Hematopoietic multipotent progenitor cell treated with erythropoietin and hydrocortisone succinate and interleukin-3 and kit ligand, for 17 days (in vitro differentiated cells): Measurements from ENCODE around the gene LST1.
"Not testable (repeated sequence)": the region's sequence is repeated elsewhere in the genome, so short reads cannot be mapped to it uniquely, and the experiment has no call there.

ENCODE experiments used
- DNase-seq: peaks from one replicate; pipeline ENCODE4 v3.0.0-alpha.2; 2015; ENCODE audit warnings: low spot score

LST1 gene

DNA sequence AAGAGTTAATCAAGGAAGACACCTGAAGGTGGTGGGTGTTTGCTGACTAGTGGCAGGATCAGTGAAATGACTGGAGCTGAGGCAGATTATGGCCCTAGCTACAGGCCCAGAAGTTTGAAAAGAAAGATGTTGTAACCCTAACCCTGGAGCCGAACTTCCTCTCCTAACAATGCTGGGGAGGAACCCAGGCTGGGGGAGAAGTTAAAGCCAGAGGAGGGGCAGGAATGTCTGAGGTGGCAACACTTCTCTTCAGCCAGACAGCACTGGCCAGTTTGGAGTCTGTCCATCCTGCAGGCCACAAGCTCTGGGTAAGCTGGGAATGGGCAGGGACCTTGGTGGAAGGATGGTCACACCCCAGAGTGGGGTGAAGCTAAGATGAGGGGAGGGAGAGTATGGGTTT lies at the start of gene LST1:
TSS of gene LST1 (plus strand) at position 270 of the 400 bp plus-strand sequence. CDS start 1,023 bp downstream, outside the sequence.
- DNase-seq, result no peak

DNA sequence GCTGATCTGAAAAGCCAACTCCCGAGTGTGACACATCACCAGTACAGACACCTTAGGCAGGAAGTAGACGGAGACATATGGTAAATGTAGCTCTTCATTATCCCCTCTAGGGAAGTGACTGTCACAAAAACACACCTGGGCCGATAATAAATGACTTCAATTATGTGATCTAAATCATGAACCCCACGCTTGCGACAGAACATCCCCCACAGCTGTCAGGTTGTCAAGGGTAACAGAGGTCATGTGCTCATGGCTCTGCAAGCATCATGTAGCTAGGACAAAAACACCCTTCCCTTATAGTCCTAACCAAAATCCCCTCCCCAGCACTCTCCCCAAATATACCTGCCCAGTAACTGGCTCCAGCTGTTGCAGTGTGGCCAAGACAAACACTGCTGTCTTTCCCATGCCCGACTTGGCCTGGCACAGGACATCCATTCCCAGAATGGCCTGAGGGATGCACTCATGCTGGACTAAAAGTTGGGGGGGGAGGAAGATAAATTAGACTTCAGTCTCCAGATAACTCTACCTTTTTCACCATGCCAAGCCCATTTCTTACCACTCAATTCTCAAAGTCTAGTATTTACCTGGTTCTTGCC lies 47.2 kb upstream of the LST1 start:
- DNase-seq, result no peak

GRCh38 chr6:31540640-31541039 lies 45.4 kb upstream of the LST1 start:
- no peak for DNase-seq

- DNase-seq, result no peak
Measured at GRCh38 chr6:31541059-31541657, 44.9 kb upstream of the LST1 start.

- peak; percentile 97 for DNase-seq
Measured at GRCh38 chr6:31541658-31542521, 44.2 kb upstream of the LST1 start, which contains the start of gene DDX39B. Gene DDX39B (minus strand): TSS chr6:31542003. CDS start chr6:31540532, 1,471 bp downstream.

GRCh38 chr6:31543639-31544038 lies 42.4 kb upstream of the LST1 start:
- no peak for DNase-seq

GRCh38 chr6:31544676-31545075 lies 41.4 kb upstream of the LST1 start:
- DNase-seq, result no peak

DNA sequence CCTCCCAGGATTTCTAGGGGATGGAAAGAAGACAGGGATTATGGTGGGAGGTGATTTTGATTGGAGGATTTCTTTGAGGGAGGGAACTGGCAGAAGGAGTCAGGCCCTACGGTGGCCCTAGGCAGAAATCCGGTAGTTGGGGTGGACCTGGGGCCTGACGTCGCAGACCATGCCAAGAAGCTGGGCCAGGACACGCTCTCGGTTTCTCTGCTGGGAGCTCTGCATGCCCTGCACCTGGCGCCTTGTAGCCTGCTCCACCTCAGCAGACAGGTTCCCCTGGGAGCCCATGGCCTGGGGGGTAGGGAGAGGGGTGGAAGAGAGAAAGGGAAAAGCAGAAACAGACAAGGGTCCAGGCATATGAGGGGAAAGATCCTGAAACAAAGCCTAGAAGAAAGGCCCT lies 40.8 kb upstream of the LST1 start:
- no peak for DNase-seq

DNA sequence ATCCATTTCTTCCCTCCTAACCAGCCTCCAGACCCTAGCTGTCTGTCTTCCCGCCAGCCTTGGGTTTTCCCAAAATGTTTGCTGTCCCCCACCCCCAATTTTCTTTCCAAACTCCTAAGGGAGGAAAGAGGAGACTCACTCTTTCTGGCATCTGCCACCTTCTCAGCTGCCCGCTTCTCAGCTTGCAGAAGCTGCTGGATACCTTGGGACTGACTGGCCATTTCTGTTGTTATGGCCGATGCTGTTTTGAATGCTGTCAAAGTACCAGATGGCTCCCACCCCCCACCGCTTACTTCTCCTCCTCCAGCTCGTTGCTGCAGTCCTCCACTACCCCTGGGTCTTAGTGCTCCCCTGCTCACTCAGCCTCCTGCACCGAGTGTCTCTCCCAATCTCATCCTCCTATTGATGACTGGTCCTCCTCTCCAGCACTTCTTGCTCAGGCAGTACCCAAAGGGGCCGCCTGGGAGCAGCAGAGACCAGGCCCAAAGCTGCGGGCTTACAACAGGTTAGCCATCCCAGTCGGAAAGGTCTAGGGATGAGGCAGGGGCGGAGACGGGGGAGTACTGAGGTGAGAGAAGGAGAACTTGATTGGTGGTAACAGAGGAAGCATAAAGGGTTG lies 39.6 kb upstream of the LST1 start, which contains the start of gene ATP6V1G2:
TSS of gene ATP6V1G2 (minus strand) at position 270 of the 619 bp plus-strand sequence. CDS start at position 221, 49 bp downstream.
- peak; percentile 90 for DNase-seq

DNA sequence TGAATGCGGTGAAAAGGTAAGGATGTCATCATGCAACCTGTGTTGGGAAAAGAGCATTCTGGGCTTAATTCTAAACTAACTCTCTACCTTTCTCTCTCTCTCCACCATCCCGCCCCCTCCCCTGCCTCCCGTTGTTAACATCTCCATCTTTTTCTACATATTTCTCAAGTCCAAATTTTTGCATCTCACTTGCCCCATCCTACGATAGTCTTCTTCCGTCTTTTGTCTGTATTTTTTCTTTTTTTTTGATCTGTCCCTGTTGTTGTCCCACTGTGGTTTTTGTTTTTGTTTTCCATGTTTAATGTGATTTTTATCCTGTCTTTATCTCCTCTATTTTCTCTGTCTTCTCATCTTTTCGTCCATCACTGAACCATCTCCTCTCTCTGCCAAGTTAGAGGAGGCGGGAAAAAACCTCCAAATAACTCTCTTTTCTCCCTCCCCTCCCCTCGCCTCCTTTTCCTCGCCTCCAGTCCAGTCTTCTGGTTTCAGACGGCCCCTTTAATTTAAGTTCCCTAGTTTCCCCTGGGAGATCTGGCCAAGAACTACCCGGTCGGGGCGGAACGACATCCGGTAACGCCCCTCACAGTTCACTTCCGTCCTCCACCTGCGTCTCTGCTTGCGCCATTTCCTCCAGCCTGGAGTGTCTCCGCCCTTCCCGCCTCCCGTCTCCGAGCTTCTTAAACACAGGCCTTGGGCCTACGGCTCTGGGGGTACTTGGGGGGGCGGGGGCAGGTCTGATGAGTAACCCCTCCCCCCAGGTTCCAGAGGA lies 38.9 kb upstream of the LST1 start, which contains the start of gene NFKBIL1:
TSS of gene NFKBIL1 (plus strand) at position 651 of the 769 bp plus-strand sequence. CDS start at position 738, 87 bp downstream.
- peak; percentile 92 for DNase-seq

- no peak for DNase-seq
Measured at GRCh38 chr6:31547727-31548543, 38.1 kb upstream of the LST1 start.

- no peak for DNase-seq
Measured at GRCh38 chr6:31548544-31548873, 37.6 kb upstream of the LST1 start.

DNA sequence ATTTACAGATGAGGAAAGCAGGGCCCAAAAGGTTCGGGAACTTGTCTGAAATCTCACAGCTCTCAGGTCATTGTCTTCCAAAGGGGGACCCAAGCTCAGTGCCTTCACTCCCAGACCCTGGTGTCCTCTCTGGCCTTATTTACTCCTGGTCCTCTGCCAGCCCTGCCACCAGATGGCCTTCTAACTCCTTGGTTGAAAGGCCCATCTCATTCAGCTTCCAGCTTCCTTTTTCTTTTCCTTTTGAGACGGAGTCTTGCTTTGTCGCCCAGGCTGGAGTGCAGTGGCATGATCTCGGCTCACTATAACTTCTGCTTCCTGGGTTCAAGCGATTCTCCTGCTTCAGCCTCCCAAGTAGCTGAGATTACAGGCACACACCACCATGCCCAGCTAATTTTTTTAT lies 34.7 kb upstream of the LST1 start:
- DNase-seq, result not testable (repeated sequence)

DNA sequence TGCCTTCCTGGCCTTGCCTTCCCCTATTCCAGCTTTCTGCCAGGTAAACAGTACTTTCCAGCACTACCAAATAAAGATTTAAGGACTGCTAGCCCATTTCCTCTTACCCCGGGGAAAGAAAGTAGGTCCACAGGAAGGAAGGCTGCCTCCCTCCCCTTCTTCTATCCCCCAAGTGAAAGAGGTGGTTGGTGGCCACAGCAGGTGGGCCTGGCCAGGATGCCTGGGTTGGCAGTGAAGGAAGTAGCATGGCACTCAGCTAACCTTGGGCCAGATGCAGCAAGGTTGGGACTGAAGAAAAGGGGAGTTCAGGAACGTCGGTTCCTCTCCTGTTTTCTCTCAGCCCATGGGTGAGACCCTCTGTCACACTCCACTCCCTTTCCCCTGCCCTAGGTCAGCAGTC lies 29.8 kb upstream of the LST1 start:
- no peak for DNase-seq

DNA sequence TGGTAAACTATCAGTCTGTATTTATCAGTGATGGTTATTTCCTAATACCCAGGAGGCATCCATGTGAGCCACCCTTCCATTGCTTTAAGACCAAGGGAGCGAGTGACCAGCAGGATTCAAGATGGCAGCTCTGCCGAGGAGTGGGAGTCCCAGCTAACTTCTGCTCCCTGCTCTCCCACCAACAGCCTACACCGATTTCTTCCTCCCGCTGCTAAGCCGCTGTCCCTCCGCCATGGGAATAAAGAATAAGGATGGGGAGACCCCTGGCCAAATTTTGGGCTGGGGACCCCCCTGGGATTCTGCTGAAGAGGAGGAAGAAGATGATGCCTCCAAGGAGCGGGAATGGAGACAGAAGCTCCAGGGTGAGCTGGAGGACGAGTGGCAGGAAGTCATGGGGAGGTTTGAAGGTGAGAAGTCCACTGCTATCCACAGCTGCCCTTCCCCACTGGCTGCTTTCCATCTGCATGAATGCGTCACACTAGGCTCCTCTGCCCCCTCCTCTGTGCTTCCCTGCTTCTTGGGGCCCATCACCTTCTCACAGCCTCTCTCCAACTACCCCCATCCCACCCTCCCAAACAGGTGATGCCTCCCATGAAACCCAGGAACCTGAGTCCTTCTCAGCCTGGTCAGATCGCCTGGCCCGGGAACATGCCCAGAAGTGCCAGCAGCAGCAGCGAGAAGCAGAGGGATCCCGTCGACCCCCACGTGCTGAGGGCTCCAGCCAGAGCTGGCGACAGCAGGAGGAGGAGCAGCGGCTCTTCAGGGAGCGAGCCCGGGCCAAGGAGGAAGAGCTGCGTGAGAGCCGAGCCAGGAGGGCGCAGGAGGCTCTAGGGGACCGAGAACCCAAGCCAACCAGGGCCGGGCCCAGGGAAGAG lies 28.4 kb upstream of the LST1 start:
- DNase-seq, result no peak

GRCh38 chr6:31558318-31558625 lies 27.8 kb upstream of the LST1 start:
- DNase-seq, result no peak

DNA sequence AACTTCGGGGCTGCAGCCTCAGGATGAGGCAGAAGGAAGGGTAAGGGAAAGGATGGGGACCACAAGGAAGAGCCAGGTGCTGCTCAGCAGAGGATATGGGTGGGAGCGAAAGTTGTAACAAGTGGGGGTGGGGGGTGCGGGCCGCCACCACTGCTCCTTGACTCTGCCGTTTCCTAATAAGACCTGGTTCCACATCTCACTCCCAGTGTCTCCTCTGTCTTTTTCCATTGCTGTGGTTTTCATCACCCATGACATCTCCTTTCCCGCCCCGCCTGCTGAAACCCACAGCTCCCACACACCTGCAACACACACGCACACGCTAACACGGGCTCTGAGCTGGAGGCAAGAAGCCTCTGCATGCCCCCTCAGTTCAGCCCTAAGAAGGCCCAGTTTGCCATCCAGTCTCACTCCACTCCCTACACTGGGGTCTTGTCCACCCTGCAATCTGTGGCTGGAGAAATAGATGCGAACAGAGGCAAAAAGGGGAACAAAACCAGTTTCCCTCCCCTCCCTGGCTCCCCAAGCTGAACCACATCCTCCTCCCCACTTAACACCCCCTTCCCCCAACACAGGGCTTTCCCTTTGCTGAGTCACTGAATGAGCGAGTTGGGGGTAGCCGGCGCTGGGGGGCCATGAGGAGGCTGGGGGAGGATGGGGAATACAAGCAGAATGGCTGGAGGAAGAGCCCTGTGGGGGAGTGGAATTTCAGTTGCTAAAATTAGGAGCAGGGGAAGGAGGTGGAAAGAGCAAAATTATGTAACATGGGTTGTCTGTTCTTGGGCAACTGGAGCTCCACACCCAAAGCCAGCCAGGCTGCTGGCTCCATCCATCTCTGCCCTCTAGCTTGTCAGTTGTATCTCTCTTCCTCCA lies 27.2 kb upstream of the LST1 start:
- no peak for DNase-seq

DNA sequence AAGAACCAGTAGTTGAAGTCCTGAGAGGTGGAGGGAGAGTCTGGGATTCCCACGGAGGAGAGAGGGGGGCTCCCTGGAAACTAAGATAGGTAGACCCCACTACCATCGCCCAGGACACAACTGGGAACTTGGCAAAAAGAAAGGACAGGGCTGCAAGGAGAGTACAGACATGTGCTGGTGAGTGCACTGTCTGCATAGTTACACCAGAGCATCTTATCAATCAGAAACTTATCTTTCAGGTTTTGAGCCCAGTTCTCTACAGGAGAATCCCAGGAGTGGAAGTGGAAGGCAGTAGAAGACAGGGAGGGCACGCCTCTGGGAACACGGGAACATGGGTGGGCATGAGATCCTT lies 26.5 kb upstream of the LST1 start:
- no peak for DNase-seq
